Measurements from ENCODE around the gene HFE. TPM values are rescaled to one million over a fixed set of nuclear protein-coding genes. Genes with fewer than 3 reads are reported as not detected.

HFE gene
- total RNA-seq, 2 donors from 2014 or later = 2.0 to 5.4 TPM

- DNase-seq (no peak), ATAC-seq (no peak)
- Histone ChIP-seq H3K27ac (no peak overlapping the region), H3K27me3 (no peaks in the 10 kb centered on the region), H3K9me3 (no peaks in the 10 kb centered on the region), H3K36me3 (replicated peaks in 1 of 2; ENCODE audit: insufficient read depth in 1 of 2, low read depth in 2 of 2) (peaks cover 0 to 2% of the 10 kb centered on the region in 2 donors), H3K4me3 (no peak overlapping the region), H3K4me1 (peaks cover 6% of the 10 kb centered on the region)
- intact Hi-C loops (cut with DNase I) = no loop called here
- 90 to 92% methylated on average over 2 of the region's 2 CpGs for WGBS, 2 donors
- TF ChIP-seq POLR2A (IDR thresholded peaks at IDR 0.05) (no peak), CTCF (IDR thresholded peaks at IDR 0.05) (no peak)
Measured at GRCh38 chr6:26133730-26134129, 46.5 kb downstream of the HFE start.

GRCh38 chr6:26136321-26136720 is 49.1 kb downstream of the HFE start:
- Histone ChIP-seq H3K27me3 (no peaks in the 10 kb centered on the region), H3K27ac (no peak overlapping the region), H3K4me3 (no peak overlapping the region), H3K9me3 (no peaks in the 10 kb centered on the region), H3K36me3 (replicated peaks in 1 of 2; ENCODE audit: insufficient read depth in 1 of 2, low read depth in 2 of 2) (peaks cover 0 to 2% of the 10 kb centered on the region in 2 donors), H3K4me1 (peaks cover 5% of the 10 kb centered on the region)
- TF ChIP-seq POLR2A (IDR thresholded peaks at IDR 0.05) (no peak), CTCF (IDR thresholded peaks at IDR 0.05) (no peak)
- DNase-seq (no peak), ATAC-seq (no peak)
- intact Hi-C loops (cut with DNase I) = no loop called here

GRCh38 chr6:26140254-26140966 is 53.2 kb downstream of the HFE start:
- no peaks in the 10 kb centered on the region for H3K9me3 ChIP-seq
- peaks cover 14% of the 10 kb centered on the region for H3K4me1 ChIP-seq
- no peaks in the 10 kb centered on the region for H3K27me3 ChIP-seq
- DNase-seq (no peak), ATAC-seq (no peak)
- 96 to 97% methylated on average over 4 of the region's 4 CpGs for WGBS, 2 donors
- H3K36me3 ChIP-seq (replicated peaks in 1 of 2; ENCODE audit: insufficient read depth in 1 of 2, low read depth in 2 of 2) = peaks cover 0 to 2% of the 10 kb centered on the region in 2 donors
- intact Hi-C loops (cut with DNase I) = no loop called here
- no peak for TF ChIP-seq CTCF (IDR thresholded peaks at IDR 0.05)
- TF ChIP-seq POLR2A (IDR thresholded peaks at IDR 0.05) = no peak
- no peak overlapping the region for H3K27ac ChIP-seq
- H3K4me3 ChIP-seq = no peak overlapping the region

DNA sequence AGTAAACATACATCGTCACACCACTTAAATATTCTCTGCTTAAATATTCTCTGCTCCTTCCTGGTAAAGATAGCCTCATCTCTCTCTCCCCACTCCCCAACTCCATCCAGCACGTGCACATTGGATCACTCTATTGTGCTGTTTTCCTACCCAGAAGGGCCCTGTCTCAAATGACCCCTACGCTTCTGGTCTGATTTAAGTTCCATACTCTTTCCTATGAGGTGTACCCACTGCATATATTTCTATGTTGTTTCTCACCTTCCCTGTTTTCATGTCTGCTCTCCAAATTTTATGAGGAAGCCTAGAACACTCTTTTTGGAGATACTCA is 53.7 kb downstream of the HFE start:
- H3K36me3 ChIP-seq (replicated peaks in 1 of 2; ENCODE audit: insufficient read depth in 1 of 2, low read depth in 2 of 2) = peaks cover 0 to 2% of the 10 kb centered on the region in 2 donors
- 87 to 88% methylated on average over 3 of the region's 3 CpGs for WGBS, 2 donors
- no peak for TF ChIP-seq CTCF (IDR thresholded peaks at IDR 0.05)
- no peak for TF ChIP-seq POLR2A (IDR thresholded peaks at IDR 0.05)
- H3K27ac ChIP-seq = peak overlapping the region in 3 of 4 donors; percentile 52 to 65 (median 57)
- H3K27me3 ChIP-seq = no peaks in the 10 kb centered on the region
- intact Hi-C loops (cut with DNase I) = no loop called here
- DNase-seq (no peak), ATAC-seq (no peak)
- no peaks in the 10 kb centered on the region for H3K9me3 ChIP-seq
- H3K4me3 ChIP-seq = no peak overlapping the region
- peaks cover 14% of the 10 kb centered on the region for H3K4me1 ChIP-seq

DNA sequence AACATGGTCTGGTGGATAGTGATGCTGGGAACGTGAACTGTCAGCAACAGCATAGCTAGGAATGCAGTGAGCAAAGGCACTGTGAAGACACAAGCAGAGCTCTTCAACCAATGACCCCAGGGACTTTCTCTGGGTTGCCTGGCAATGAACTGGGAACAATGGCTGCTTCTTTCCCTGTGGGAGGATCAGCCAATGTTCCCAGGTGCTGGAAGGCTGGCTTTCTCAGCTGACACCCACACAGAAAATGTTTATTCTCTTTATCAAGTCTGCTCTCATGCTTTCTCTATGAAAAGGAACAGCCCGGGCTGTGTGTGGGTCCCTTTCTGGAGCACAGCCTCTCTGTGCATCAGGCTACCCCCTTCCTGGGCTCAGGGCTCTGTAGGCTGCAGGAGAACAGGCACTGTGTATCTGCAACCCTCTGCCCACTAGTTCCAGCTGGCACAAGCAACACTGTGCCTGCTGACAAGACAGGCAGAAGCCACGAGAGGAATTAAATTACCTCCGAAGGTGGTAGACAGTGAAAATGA is 54.2 kb downstream of the HFE start:
- Histone ChIP-seq H3K27ac (peak overlapping the region; percentile 22 to 65 (median 54)), H3K9me3 (no peaks in the 10 kb centered on the region), H3K36me3 (replicated peaks in 1 of 2; ENCODE audit: insufficient read depth in 1 of 2, low read depth in 2 of 2) (peaks cover 0 to 2% of the 10 kb centered on the region in 2 donors), H3K4me1 (peaks cover 14% of the 10 kb centered on the region), H3K4me3 (no peak overlapping the region), H3K27me3 (no peaks in the 10 kb centered on the region)
- WGBS, 2 donors = 29 to 38% methylated on average over 4 of the region's 4 CpGs
- peak; percentile 43 to 66 (median 58) for DNase-seq
- no peak for TF ChIP-seq CTCF (IDR thresholded peaks at IDR 0.05)
- TF ChIP-seq POLR2A (IDR thresholded peaks at IDR 0.05) = no peak
- peak; percentile 83 for ATAC-seq
- intact Hi-C loops (cut with DNase I) = no loop called here
